ENCODE results near the gene VCL. TPM values are rescaled to one million over a fixed set of nuclear protein-coding genes. Genes with fewer than 3 reads are reported as not detected.
A peak's percentile ranks its signal among the peaks of the same experiment; 100 is the strongest.
"Not testable (repeated sequence)": the region's sequence is repeated elsewhere in the genome, so short reads cannot be mapped to it uniquely, and the experiment has no call there.

VCL gene
- total RNA-seq, 1 donor from 2014 or later: 237 TPM

GRCh38 chr10:74056050-74056818 lies 58.3 kb downstream of the VCL start:
- ATAC-seq (peak; percentile 91), DNase-seq (ENCODE audit: missing footprints) (no peak)
- intact Hi-C loops (cut with DNase I): loop anchor here (5.0 kb wide), 1 partner anchor 59 kb away; the partner anchor contains the start of gene VCL

DNA sequence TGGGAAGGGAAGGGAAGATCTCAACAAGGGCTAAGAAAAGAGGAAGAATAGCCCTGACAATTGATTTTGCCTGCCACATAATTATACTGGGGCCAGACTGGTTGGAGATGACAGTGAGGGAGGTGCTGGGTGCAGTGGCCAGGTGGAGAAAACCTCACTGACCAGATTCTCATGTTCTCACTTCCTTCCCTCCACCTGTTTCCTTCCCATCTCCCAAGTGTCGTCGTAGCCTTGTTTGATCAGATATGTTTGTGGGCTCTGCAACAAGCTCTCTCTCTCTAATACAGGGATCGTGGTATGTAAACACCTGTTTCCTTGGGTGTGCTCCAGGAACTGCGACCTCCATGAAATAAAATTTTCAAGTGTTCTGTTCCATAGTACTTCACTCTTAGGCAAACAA lies 60.2 kb downstream of the VCL start:
- intact Hi-C loops (cut with DNase I): loop anchor here (5.0 kb wide), 1 partner anchor 61 kb away; the partner anchor contains the start of gene VCL
- ATAC-seq (no peak), DNase-seq (ENCODE audit: missing footprints) (no peak)

GRCh38 chr10:74058658-74059057 lies 60.7 kb downstream of the VCL start:
- intact Hi-C loops (cut with DNase I): loop anchor here (5.0 kb wide), 1 partner anchor 61 kb away; the partner anchor contains the start of gene VCL
- ATAC-seq: no peak
- DNase-seq (ENCODE audit: missing footprints): no peak

GRCh38 chr10:74061104-74061503 lies 63.2 kb downstream of the VCL start:
- intact Hi-C loops (cut with DNase I): no loop called here
- ATAC-seq (no peak), DNase-seq (ENCODE audit: missing footprints) (no peak)

DNA sequence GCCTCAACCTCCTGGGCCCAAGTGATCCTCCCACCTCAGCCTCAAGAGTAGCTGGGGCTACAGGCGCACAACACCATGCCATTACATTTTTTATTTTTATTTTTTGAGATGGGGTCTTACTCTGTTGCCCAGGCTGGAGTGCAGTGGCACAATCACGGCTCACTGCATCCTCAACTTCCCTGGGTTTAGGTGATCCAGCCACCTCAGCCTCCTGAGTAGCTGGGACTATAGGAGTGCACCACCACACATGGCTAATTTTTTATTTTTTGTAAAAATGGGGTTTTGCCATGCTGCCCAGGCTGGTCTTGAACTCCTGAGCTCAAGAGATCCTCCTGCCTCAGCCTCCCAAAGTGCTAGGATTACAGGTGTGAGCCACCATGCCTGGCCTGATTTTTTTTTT lies 64.1 kb downstream of the VCL start:
- DNase-seq (ENCODE audit: missing footprints); intact Hi-C loops (cut with DNase I); ATAC-seq: not testable (repeated sequence)

DNA sequence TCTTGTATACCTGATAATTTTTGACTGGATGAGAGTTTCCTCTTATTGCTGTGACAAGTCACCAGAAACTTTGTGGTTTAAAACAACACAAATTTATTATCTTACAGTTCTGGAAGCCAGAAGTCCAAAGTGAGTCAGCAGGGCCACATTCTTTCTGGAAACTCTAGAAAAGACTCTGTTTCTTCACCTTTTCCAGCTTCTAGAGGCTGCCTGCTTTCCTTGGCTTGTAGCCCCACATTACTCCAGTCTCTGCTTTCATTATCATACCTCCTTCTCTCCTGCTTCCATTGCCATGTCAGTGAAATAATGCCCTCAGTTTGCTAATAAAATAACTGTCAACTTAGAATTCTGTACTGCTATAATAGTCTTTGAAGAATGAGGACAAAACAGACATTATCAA lies 65.3 kb downstream of the VCL start:
- intact Hi-C loops (cut with DNase I): no loop called here
- no peak for DNase-seq (ENCODE audit: missing footprints)
- no peak for ATAC-seq

GRCh38 chr10:74067373-74068352 lies 69.7 kb downstream of the VCL start:
- intact Hi-C loops (cut with DNase I): no loop called here
- ATAC-seq: peak; percentile 83
- no peak for DNase-seq (ENCODE audit: missing footprints)

DNA sequence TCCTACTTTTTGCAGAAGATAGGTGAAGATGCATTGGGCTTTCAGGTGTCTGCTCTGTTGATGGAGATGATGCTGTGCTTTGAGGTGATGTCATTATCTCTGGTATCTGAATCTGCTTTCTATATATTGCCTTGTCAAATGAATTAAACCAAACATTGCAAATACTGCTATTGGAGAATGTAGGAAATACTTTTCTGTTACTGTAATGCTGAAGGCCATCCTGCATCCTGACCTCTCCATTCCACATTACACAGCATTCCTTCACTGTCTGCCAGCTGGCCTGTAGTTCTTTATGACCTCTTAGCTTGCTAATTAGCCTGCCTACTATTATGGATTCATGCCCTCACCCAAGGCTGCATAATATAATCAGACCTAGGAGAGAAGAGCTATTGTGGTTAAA lies 73.2 kb downstream of the VCL start:
- ATAC-seq (peak; percentile 75), DNase-seq (ENCODE audit: missing footprints) (no peak)
- intact Hi-C loops (cut with DNase I): loop anchor here (5.0 kb wide), 1 partner anchor 74 kb away; the partner anchor contains the start of gene VCL

DNA sequence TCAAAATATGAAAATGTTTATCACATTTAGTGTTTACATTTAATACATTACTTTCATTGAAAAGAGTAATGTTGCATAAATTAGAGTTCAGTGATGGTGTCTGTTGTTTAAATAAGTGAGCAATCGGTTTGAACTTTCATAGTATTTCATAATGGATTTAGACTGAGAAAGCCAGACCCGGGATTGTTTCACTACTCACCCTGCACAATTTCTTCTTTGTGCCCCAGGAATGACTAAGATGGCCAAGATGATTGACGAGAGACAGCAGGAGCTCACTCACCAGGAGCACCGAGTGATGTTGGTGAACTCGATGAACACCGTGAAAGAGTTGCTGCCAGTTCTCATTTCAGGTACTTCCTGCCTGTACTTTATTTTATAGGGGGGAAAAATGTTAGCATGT lies 74.6 kb downstream of the VCL start:
- DNase-seq (ENCODE audit: missing footprints) (no peak), ATAC-seq (no peak)
- intact Hi-C loops (cut with DNase I): loop anchor here (5.0 kb wide), 1 partner anchor 75 kb away; the partner anchor contains the start of gene VCL

GRCh38 chr10:74075906-74076305 lies 78.0 kb downstream of the VCL start:
- no peak for ATAC-seq
- no peak for DNase-seq (ENCODE audit: missing footprints)
- intact Hi-C loops (cut with DNase I): loop anchor here (5.0 kb wide), 2 partner anchors 39 to 199 kb away; no protein-coding TSS in a partner anchor

- no peak for DNase-seq (ENCODE audit: missing footprints)
- no peak for ATAC-seq
- intact Hi-C loops (cut with DNase I): loop anchor here (5.0 kb wide), 2 partner anchors 40 to 200 kb away; no protein-coding TSS in a partner anchor
Measured at GRCh38 chr10:74076961-74077360, 79.0 kb downstream of the VCL start.

GRCh38 chr10:74077416-74077815 lies 79.5 kb downstream of the VCL start:
- intact Hi-C loops (cut with DNase I): loop anchor here (5.0 kb wide), 2 partner anchors 40 to 200 kb away; no protein-coding TSS in a partner anchor
- ATAC-seq (no peak), DNase-seq (ENCODE audit: missing footprints) (no peak)

DNA sequence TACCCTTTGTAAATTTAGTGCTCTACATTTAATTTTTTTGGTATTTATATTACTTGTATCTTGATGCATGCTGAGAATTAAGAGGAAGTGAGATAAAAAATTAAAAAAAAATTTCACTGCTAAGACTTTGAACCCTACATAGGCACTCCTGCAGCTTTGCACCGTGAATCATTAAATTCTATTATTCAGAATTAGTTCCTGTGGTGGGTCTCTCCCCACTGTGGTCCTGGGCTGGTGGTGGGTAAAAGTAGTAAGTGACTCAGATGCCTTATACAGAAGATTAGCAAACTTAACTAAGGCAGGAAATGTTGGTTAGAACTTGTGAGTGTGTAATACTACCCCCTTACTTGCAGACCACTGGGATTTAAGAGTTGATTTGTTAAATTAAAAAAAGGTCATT lies 80.1 kb downstream of the VCL start:
- ATAC-seq: no peak
- intact Hi-C loops (cut with DNase I): loop anchor here (5.0 kb wide), 2 partner anchors 41 to 201 kb away; no protein-coding TSS in a partner anchor

GRCh38 chr10:74079028-74079935 lies 81.4 kb downstream of the VCL start:
- ATAC-seq: no peak
- intact Hi-C loops (cut with DNase I): loop anchor here (5.0 kb wide), 2 partner anchors 42 to 202 kb away; no protein-coding TSS in a partner anchor
- no peak for DNase-seq (ENCODE audit: missing footprints)

More for the DNA sequence above, 80.1 kb downstream of the VCL start:
- no peak for DNase-seq (ENCODE audit: missing footprints)

DNA sequence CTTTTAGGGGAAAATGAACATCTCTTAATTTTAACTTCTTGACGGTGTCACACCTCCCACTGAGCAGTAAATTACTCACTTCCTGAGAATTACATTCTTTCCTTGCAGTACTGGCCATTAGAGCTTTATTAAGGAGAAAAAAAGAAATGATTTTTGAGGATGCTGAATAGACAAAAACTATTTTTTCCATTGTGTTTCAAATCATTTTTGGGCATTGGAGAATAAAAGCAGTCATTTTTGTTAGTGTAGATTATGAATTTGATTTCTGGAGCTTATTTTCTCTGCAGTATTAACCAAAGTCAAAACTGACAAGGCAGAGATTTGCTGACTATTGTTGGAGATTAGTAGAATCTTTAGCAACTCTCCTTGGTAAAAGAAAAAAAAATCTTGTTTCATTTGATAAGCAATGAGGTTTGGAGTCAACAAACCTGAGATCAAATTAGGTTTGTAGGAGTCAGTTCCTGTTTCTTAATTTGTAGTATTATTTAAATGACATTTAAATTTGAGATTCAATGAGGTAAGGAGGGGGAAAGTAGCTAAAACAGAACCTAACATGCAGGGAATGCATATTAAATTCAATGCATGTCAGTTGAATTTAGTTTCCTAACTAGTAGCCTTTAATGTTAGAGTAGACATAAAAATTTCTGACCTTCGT lies 82.1 kb downstream of the VCL start:
- DNase-seq (ENCODE audit: missing footprints) (no peak), ATAC-seq (no peak)
- intact Hi-C loops (cut with DNase I): loop anchor here (5.0 kb wide), 4 partner anchors 43 to 203 kb away; no protein-coding TSS in a partner anchor

GRCh38 chr10:74081192-74081803 lies 83.4 kb downstream of the VCL start:
- intact Hi-C loops (cut with DNase I): loop anchor here (5.0 kb wide), 2 partner anchors 124 to 194 kb away; no protein-coding TSS in a partner anchor
- DNase-seq (ENCODE audit: missing footprints): no peak
- ATAC-seq: peak; percentile 49
